IPS DF 6.9 (cell line): ENCODE measurements around the gene ANKMY1.

Source experiments
- DNase-seq: peaks from one replicate; pipeline ENCODE4 v3.0.0-alpha.2; 2013; ENCODE audit warnings: low read depth, low spot score
- H3K27ac ChIP-seq: one replicate; pipeline ENCODE4 v1.5.1; 2013; ENCODE audit warnings: low read length, control low read depth
- H3K27me3 ChIP-seq: 2 replicates; pipeline ENCODE4 v1.6.1; 2013; ENCODE audit warnings: mild to moderate bottlenecking, low read length; ENCODE audit not compliant: control insufficient read depth, insufficient read depth
- H3K36me3 ChIP-seq: 2 replicates; pipeline ENCODE4 v1.6.1; 2013; ENCODE audit warnings: low read length; ENCODE audit not compliant: control insufficient read depth, insufficient read depth
- H3K4me1 ChIP-seq: 2 replicates; pipeline ENCODE4 v1.6.1; 2013; ENCODE audit warnings: low read length; ENCODE audit not compliant: control insufficient read depth, insufficient read depth
- H3K4me3 ChIP-seq: 2 replicates; pipeline ENCODE4 v1.5.1; 2013; ENCODE audit warnings: mild to moderate bottlenecking, low read length
- H3K9me3 ChIP-seq: 2 replicates; pipeline ENCODE4 v1.6.1; 2013; ENCODE audit warnings: low read length, inconsistent platforms; ENCODE audit not compliant: control insufficient read depth, insufficient read depth
- WGBS: extraction: QIAGEN DNeasy Blood & Tissue Kit; methylation state at CpG from one replicate; pipeline ENCODE4 v1.1.7; 2013; ENCODE audit warnings: mixed read lengths, missing lambda C conversion rate; ENCODE audit not compliant: insufficient read length, insufficient coverage; 5-methylcytosine and 5-hydroxymethylcytosine counted together

ANKMY1 gene

GRCh38 chr2:240468303-240469238 is 89.2 kb downstream of the ANKMY1 start:
- H3K27ac ChIP-seq, result no peak overlapping the region
- H3K4me1 ChIP-seq, result no peaks in the 10 kb centered on the region; the same call in 1 of the 2 replicates
- peaks cover 8% of the 10 kb centered on the region for H3K36me3 ChIP-seq
- DNase-seq, result no peak
- no peaks in the 10 kb centered on the region for H3K27me3 ChIP-seq
- no peaks in the 10 kb centered on the region for H3K9me3 ChIP-seq
- no CpG with 5 or more reads among the region's 20 CpGs for WGBS
- no peak overlapping the region for H3K4me3 ChIP-seq

- Histone ChIP-seq H3K4me3 (no peak overlapping the region), H3K4me1 (no peaks in the 10 kb centered on the region; the same call in 1 of the 2 replicates), H3K27ac (no peak overlapping the region), H3K27me3 (no peaks in the 10 kb centered on the region), H3K9me3 (no peaks in the 10 kb centered on the region), H3K36me3 (peaks cover 9% of the 10 kb centered on the region)
- DNase-seq, result no peak
- WGBS, result no CpG with 5 or more reads among the region's 22 CpGs
Observed at GRCh38 chr2:240467659-240468302, 90.0 kb downstream of the ANKMY1 start.

- no peak for DNase-seq
- H3K9me3 ChIP-seq, result no peaks in the 10 kb centered on the region
- no CpG with 5 or more reads among the region's 12 CpGs for WGBS
- H3K36me3 ChIP-seq, result peaks cover 9% of the 10 kb centered on the region
- H3K4me3 ChIP-seq, result no peak overlapping the region
- H3K4me1 ChIP-seq, result no peaks in the 10 kb centered on the region; the same call in 1 of the 2 replicates
- H3K27me3 ChIP-seq, result no peaks in the 10 kb centered on the region
- no peak overlapping the region for H3K27ac ChIP-seq
Observed at GRCh38 chr2:240467149-240467642, 90.6 kb downstream of the ANKMY1 start.

GRCh38 chr2:240466579-240467148 is 91.1 kb downstream of the ANKMY1 start:
- Histone ChIP-seq H3K9me3 (no peaks in the 10 kb centered on the region), H3K27me3 (no peaks in the 10 kb centered on the region), H3K4me3 (no peak overlapping the region), H3K4me1 (no peaks in the 10 kb centered on the region; the same call in 1 of the 2 replicates), H3K27ac (no peak overlapping the region), H3K36me3 (peaks cover 9% of the 10 kb centered on the region)
- no CpG with 5 or more reads among the region's 19 CpGs for WGBS
- no peak for DNase-seq

- Histone ChIP-seq H3K9me3 (no peaks in the 10 kb centered on the region), H3K4me1 (no peaks in the 10 kb centered on the region; the same call in 1 of the 2 replicates), H3K27ac (no peak overlapping the region), H3K4me3 (no peak overlapping the region), H3K36me3 (peaks cover 9% of the 10 kb centered on the region), H3K27me3 (no peaks in the 10 kb centered on the region)
- WGBS, result no CpG with 5 or more reads among the region's 28 CpGs
- no peak for DNase-seq
Observed at GRCh38 chr2:240465765-240466578, 91.8 kb downstream of the ANKMY1 start.

GRCh38 chr2:240465268-240465764 is 92.5 kb downstream of the ANKMY1 start:
- WGBS, result no CpG with 5 or more reads among the region's 22 CpGs
- no peak for DNase-seq
- H3K9me3 ChIP-seq, result no peaks in the 10 kb centered on the region
- H3K27me3 ChIP-seq, result no peaks in the 10 kb centered on the region
- H3K36me3 ChIP-seq, result peaks cover 9% of the 10 kb centered on the region
- H3K4me3 ChIP-seq, result no peak overlapping the region
- no peak overlapping the region for H3K27ac ChIP-seq
- no peaks in the 10 kb centered on the region; the same call in 1 of the 2 replicates for H3K4me1 ChIP-seq

- H3K27ac ChIP-seq, result no peak overlapping the region
- DNase-seq, result no peak
- no CpG with 5 or more reads among the region's 43 CpGs for WGBS
Observed at GRCh38 chr2:240464514-240465241, 93.1 kb downstream of the ANKMY1 start.

GRCh38 chr2:240463866-240464481 is 93.8 kb downstream of the ANKMY1 start:
- no peaks in the 10 kb centered on the region for H3K27me3 ChIP-seq
- no peak for DNase-seq
- no peaks in the 10 kb centered on the region for H3K9me3 ChIP-seq
- H3K36me3 ChIP-seq, result peaks cover 9% of the 10 kb centered on the region
- WGBS, result no CpG with 5 or more reads among the region's 21 CpGs
- no peak overlapping the region for H3K4me3 ChIP-seq
- H3K4me1 ChIP-seq, result peaks cover under 1% of the 10 kb centered on the region; the same call in 1 of the 2 replicates
- no peak overlapping the region for H3K27ac ChIP-seq

More at GRCh38 chr2:240464514-240465241, 93.1 kb downstream of the ANKMY1 start:
- no peaks in the 10 kb centered on the region; the same call in 1 of the 2 replicates for H3K4me1 ChIP-seq
- H3K27me3 ChIP-seq, result no peaks in the 10 kb centered on the region
- no peaks in the 10 kb centered on the region for H3K9me3 ChIP-seq
- H3K36me3 ChIP-seq, result peaks cover 9% of the 10 kb centered on the region
- H3K4me3 ChIP-seq, result no peak overlapping the region

GRCh38 chr2:240463274-240463865 is 94.4 kb downstream of the ANKMY1 start:
- no peak overlapping the region for H3K4me3 ChIP-seq
- peaks cover 4% of the 10 kb centered on the region for H3K4me1 ChIP-seq
- H3K27me3 ChIP-seq, result no peaks in the 10 kb centered on the region
- H3K9me3 ChIP-seq, result no peaks in the 10 kb centered on the region
- WGBS, result no CpG with 5 or more reads among the region's 22 CpGs
- peaks cover 9% of the 10 kb centered on the region for H3K36me3 ChIP-seq
- H3K27ac ChIP-seq, result no peak overlapping the region
- DNase-seq, result no peak
